Immature natural killer cell (primary cell): Measurements from ENCODE around the gene CCDC9B. TPM values are rescaled to one million over a fixed set of nuclear protein-coding genes. Genes with fewer than 3 reads are reported as not detected.

Experiments used
- DNase-seq, 3 donors: peaks; one replicate each; pipeline ENCODE4 v3.0.0; 2022; ENCODE audit warnings: mixed read lengths in 1 of 3
- H3K27ac Mint-ChIP-seq, 6 donors: one replicate each; pipeline ENCODE4 v1.8.0; 2020; ENCODE audit warnings: mixed read lengths in 6 of 6, mild to moderate bottlenecking in 5 of 6, inconsistent platforms in 4 of 6, moderate library complexity in 3 of 6
- H3K27me3 Mint-ChIP-seq, 3 donors: one replicate each; pipeline ENCODE4 v1.8.0; 2020 to 2021; ENCODE audit warnings: low read depth in 3 of 3, mild to moderate bottlenecking in 3 of 3, mixed read lengths in 3 of 3, moderate library complexity in 3 of 3, inconsistent platforms in 1 of 3
- H3K36me3 Mint-ChIP-seq, 3 donors: one replicate each; pipeline ENCODE4 v1.8.0; 2020; ENCODE audit warnings: mixed read lengths in 3 of 3, inconsistent platforms in 2 of 3, mild to moderate bottlenecking in 2 of 3
- H3K4me1 Mint-ChIP-seq, 2 donors: one replicate each; pipeline ENCODE4 v1.8.0; 2020; ENCODE audit warnings: inconsistent platforms in 2 of 2, mild to moderate bottlenecking in 2 of 2, mixed read lengths in 2 of 2, moderate library complexity in 1 of 2
- H3K4me3 Mint-ChIP-seq, 5 donors: one replicate each; pipeline ENCODE4 v1.8.0; 2020; ENCODE audit warnings: mild to moderate bottlenecking in 5 of 5, mixed read lengths in 5 of 5, inconsistent platforms in 3 of 5, moderate library complexity in 3 of 5
- H3K9me3 Mint-ChIP-seq, 6 donors: one replicate each; pipeline ENCODE4 v1.8.0; 2020; ENCODE audit warnings: mild to moderate bottlenecking in 6 of 6, mixed read lengths in 6 of 6, inconsistent platforms in 4 of 6, moderate library complexity in 3 of 6
- polyA plus RNA-seq, 3 donors: library from polyadenylated mRNA; unstranded; fragments of 300-500 nt; fragmentation: Illumina TruSeq; gene quantifications; one replicate each; pipeline ENCODE4 v1.2.3, GENCODE V29; 2021

Gene CCDC9B
- polyA plus RNA-seq, 3 donors from 2014 or later, result 0.09 to 0.46 TPM; not detected in 1

GRCh38 chr15:40358471-40359353 is 18.0 kb upstream of the CCDC9B start:
- no peak for DNase-seq
- peak overlapping the region; percentile 73 to 80 (median 78) for H3K4me3 Mint-ChIP-seq
- H3K4me1 Mint-ChIP-seq, result peaks cover 11 to 20% of the 10 kb centered on the region in 2 donors
- no peaks in the 10 kb centered on the region for H3K9me3 Mint-ChIP-seq
- peaks cover 3 to 8% (median 8%) of the 10 kb centered on the region in 3 donors for H3K27me3 Mint-ChIP-seq
- H3K36me3 Mint-ChIP-seq, result peaks cover 0 to 6% (median 4%) of the 10 kb centered on the region in 3 donors
- peak overlapping the region in 1 of 6 donors; percentile 37 for H3K27ac Mint-ChIP-seq

- Mint-ChIP-seq H3K27me3 (peaks cover 3 to 10% (median 8%) of the 10 kb centered on the region in 3 donors), H3K4me1 (peaks cover 11 to 20% of the 10 kb centered on the region in 2 donors), H3K36me3 (peaks cover 0 to 6% (median 4%) of the 10 kb centered on the region in 3 donors), H3K4me3 (peak within 1 kb of the TSS; percentile 78 to 89 (median 85)), H3K27ac (peak within 1 kb of the TSS in 1 of 6 donors; percentile 37), H3K9me3 (no peaks in the 10 kb centered on the region)
- peak; percentile 91 to 93 (median 91) for DNase-seq
These were observed 17.2 kb upstream of the CCDC9B start, which contains the start of gene DISP2 for GRCh38 chr15:40357723-40358470. Gene DISP2 (plus strand): TSS chr15:40358219. CDS start chr15:40358322, 103 bp downstream.

- no peaks in the 10 kb centered on the region for H3K9me3 Mint-ChIP-seq
- H3K4me1 Mint-ChIP-seq, result peaks cover 11 to 14% of the 10 kb centered on the region in 2 donors
- H3K4me3 Mint-ChIP-seq, result peak overlapping the region; percentile 61 to 89 (median 85)
- peaks cover 3 to 10% (median 8%) of the 10 kb centered on the region in 3 donors for H3K27me3 Mint-ChIP-seq
- no peak for DNase-seq
- no peak overlapping the region for H3K27ac Mint-ChIP-seq
- H3K36me3 Mint-ChIP-seq, result peaks cover 0 to 1% (median 0%) of the 10 kb centered on the region in 3 donors
These were observed 16.5 kb upstream of the CCDC9B start for GRCh38 chr15:40357246-40357645.

GRCh38 chr15:40355976-40356585 is 15.3 kb upstream of the CCDC9B start:
- Mint-ChIP-seq H3K4me1 (peaks cover 11 to 14% of the 10 kb centered on the region in 2 donors), H3K27ac (no peak overlapping the region), H3K4me3 (no peak overlapping the region), H3K27me3 (peaks cover 3 to 10% (median 8%) of the 10 kb centered on the region in 3 donors), H3K36me3 (no peaks in the 10 kb centered on the region), H3K9me3 (no peaks in the 10 kb centered on the region)
- DNase-seq, result no peak

- DNase-seq, result no peak
- Mint-ChIP-seq H3K9me3 (no peaks in the 10 kb centered on the region), H3K27me3 (peaks cover 3 to 10% (median 8%) of the 10 kb centered on the region in 3 donors), H3K27ac (no peak overlapping the region), H3K4me1 (peaks cover 10 to 11% of the 10 kb centered on the region in 2 donors), H3K36me3 (no peaks in the 10 kb centered on the region), H3K4me3 (no peak overlapping the region)
These were observed 13.9 kb upstream of the CCDC9B start for GRCh38 chr15:40354408-40355171.

- H3K36me3 Mint-ChIP-seq, result no peaks in the 10 kb centered on the region
- peaks cover 1 to 5% of the 10 kb centered on the region in 2 donors for H3K4me1 Mint-ChIP-seq
- no peak overlapping the region for H3K4me3 Mint-ChIP-seq
- H3K9me3 Mint-ChIP-seq, result no peaks in the 10 kb centered on the region
- no peak overlapping the region for H3K27ac Mint-ChIP-seq
- no peak for DNase-seq
- peaks cover 4 to 8% (median 7%) of the 10 kb centered on the region in 3 donors for H3K27me3 Mint-ChIP-seq
These were observed 13.0 kb upstream of the CCDC9B start for GRCh38 chr15:40353697-40354096.

- H3K4me3 Mint-ChIP-seq, result no peak overlapping the region
- no peaks in the 10 kb centered on the region for H3K36me3 Mint-ChIP-seq
- peaks cover 2 to 7% (median 4%) of the 10 kb centered on the region in 3 donors for H3K27me3 Mint-ChIP-seq
- DNase-seq, result no peak
- no peaks in the 10 kb centered on the region for H3K9me3 Mint-ChIP-seq
- H3K4me1 Mint-ChIP-seq, result no peaks in the 10 kb centered on the region
- no peak overlapping the region for H3K27ac Mint-ChIP-seq
These were observed 11.7 kb upstream of the CCDC9B start for GRCh38 chr15:40352281-40352901.

- no peaks in the 10 kb centered on the region for H3K4me1 Mint-ChIP-seq
- no peak overlapping the region for H3K4me3 Mint-ChIP-seq
- DNase-seq, result no peak
- no peak overlapping the region for H3K27ac Mint-ChIP-seq
- H3K9me3 Mint-ChIP-seq, result no peaks in the 10 kb centered on the region
- peaks cover 2 to 5% (median 2%) of the 10 kb centered on the region in 3 donors for H3K27me3 Mint-ChIP-seq
- no peaks in the 10 kb centered on the region for H3K36me3 Mint-ChIP-seq
These were observed 8.4 kb upstream of the CCDC9B start for GRCh38 chr15:40349163-40349562.

GRCh38 chr15:40348474-40348870 is 7.7 kb upstream of the CCDC9B start:
- H3K27ac Mint-ChIP-seq, result no peak overlapping the region
- H3K4me3 Mint-ChIP-seq, result no peak overlapping the region
- H3K36me3 Mint-ChIP-seq, result no peaks in the 10 kb centered on the region
- DNase-seq, result no peak
- peaks cover 2 to 4% (median 2%) of the 10 kb centered on the region in 3 donors for H3K27me3 Mint-ChIP-seq
- H3K9me3 Mint-ChIP-seq, result no peaks in the 10 kb centered on the region
- no peaks in the 10 kb centered on the region for H3K4me1 Mint-ChIP-seq

- H3K4me1 Mint-ChIP-seq, result no peaks in the 10 kb centered on the region
- H3K27me3 Mint-ChIP-seq, result peaks cover 2 to 4% (median 2%) of the 10 kb centered on the region in 3 donors
- no peaks in the 10 kb centered on the region for H3K9me3 Mint-ChIP-seq
- H3K27ac Mint-ChIP-seq, result no peak overlapping the region
- H3K4me3 Mint-ChIP-seq, result no peak overlapping the region
- DNase-seq, result no peak
- no peaks in the 10 kb centered on the region for H3K36me3 Mint-ChIP-seq
These were observed 7.1 kb upstream of the CCDC9B start for GRCh38 chr15:40347559-40348473.

- Mint-ChIP-seq H3K4me3 (no peak overlapping the region), H3K27me3 (peaks cover 2 to 4% (median 2%) of the 10 kb centered on the region in 3 donors), H3K27ac (peak overlapping the region in 1 of 6 donors; percentile 31)
These were observed 6.1 kb upstream of the CCDC9B start for GRCh38 chr15:40346579-40347558.

More at GRCh38 chr15:40346579-40347558, 6.1 kb upstream of the CCDC9B start:
- no peak for DNase-seq
- no peaks in the 10 kb centered on the region for H3K9me3 Mint-ChIP-seq
- no peaks in the 10 kb centered on the region for H3K36me3 Mint-ChIP-seq
- no peaks in the 10 kb centered on the region for H3K4me1 Mint-ChIP-seq
